ENCODE measurements around the gene SORCS2. TPM values are rescaled to one million over a fixed set of nuclear protein-coding genes. Genes with fewer than 3 reads are reported as not detected.

Gene SORCS2
- total RNA-seq (ENCODE audit: insufficient read depth, low replicate concordance), result 9.6 TPM

DNA sequence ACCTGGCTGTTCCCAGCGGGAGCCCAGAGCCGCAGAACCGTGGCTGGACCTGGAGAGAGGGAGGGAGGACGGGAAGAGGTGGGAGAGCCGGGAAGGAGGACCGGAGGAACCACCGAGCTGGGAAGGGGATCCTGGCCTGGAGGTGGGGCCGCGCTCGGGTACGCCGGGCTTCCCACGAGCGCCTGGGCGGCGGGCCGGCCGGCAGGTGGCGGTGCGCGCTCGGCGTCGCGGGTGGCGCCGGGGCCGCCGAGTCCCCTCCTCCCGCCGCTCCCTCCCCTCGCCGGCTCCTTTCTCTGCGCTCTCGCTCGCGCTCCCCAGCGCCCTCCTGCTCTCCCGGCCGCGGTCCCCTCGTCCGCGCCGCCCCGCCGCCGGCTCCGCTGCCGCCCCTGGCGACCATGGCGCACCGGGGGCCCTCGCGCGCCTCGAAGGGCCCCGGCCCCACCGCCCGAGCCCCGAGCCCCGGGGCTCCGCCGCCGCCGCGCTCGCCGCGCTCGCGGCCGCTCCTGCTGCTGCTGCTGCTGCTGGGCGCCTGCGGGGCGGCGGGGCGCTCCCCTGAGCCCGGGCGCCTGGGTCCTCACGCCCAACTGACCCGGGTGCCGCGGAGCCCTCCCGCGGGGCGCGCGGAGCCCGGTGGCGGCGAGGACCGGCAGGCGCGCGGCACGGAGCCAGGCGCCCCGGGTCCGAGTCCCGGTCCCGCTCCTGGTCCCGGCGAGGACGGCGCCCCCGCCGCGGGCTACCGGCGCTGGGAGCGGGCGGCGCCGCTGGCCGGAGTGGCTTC is at the start of gene SORCS2:
SORCS2 (plus strand) TSS at position 287 of the 778 bp plus-strand sequence.
- DNase-seq (ENCODE audit: low spot score), result peak; percentile 77

DNA sequence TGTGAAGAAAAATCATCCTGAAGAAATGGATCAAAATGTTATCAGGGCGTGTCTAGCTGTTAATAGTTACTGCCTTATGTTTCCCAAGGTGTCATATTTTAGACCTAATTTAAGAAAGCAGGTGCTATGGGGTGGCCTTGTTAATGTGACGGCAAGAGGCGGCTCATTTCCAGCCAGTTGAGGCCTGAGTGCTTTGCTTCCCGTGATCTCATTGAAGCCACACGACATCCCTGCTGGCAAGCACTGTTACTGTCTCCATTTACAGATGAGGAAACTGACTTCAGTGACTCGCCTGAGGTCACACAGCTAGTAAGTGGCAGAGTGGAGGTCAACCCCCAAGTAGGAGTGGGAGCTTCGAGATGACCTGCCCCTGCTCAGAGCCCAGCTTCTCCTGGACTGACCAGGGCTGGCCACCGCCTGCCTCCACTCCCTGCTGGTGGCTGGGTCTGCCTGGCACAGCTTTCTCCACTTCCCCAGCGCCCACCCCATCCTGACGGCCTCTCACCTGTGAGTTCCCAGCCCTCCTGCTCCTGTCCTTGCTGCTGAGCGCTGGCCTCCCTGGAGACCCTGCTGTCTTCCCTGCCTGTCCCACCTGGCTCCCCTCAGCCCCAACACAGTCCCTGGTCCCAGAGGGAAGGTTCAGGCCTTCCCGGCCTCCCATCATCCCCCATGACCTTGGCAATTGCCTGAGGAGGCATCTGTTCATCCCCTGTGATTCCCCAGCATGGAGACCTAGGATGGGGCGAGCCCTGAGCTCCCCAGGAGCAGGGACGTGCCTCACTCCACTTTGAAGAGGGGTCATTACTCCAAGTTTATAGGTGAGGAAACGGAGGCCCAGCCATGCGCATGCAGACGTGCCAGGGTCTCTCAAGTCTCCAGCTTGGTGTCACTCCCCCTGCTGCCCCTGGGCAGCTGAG is 47.7 kb upstream of the SORCS2 start:
- no peak for DNase-seq (ENCODE audit: low spot score)

- DNase-seq (ENCODE audit: low spot score), result no peak
Observed at GRCh38 chr4:7145291-7145934, 46.9 kb upstream of the SORCS2 start.

- DNase-seq (ENCODE audit: low spot score), result no peak
Observed at GRCh38 chr4:7146059-7146785, 46.1 kb upstream of the SORCS2 start.

- no peak for DNase-seq (ENCODE audit: low spot score)
Observed at GRCh38 chr4:7146786-7147115, 45.6 kb upstream of the SORCS2 start.

- DNase-seq (ENCODE audit: low spot score), result no peak
Observed at GRCh38 chr4:7147261-7147660, 45.1 kb upstream of the SORCS2 start.

GRCh38 chr4:7147661-7148310 is 44.6 kb upstream of the SORCS2 start:
- no peak for DNase-seq (ENCODE audit: low spot score)

GRCh38 chr4:7148337-7148736 is 44.0 kb upstream of the SORCS2 start:
- DNase-seq (ENCODE audit: low spot score), result no peak

DNA sequence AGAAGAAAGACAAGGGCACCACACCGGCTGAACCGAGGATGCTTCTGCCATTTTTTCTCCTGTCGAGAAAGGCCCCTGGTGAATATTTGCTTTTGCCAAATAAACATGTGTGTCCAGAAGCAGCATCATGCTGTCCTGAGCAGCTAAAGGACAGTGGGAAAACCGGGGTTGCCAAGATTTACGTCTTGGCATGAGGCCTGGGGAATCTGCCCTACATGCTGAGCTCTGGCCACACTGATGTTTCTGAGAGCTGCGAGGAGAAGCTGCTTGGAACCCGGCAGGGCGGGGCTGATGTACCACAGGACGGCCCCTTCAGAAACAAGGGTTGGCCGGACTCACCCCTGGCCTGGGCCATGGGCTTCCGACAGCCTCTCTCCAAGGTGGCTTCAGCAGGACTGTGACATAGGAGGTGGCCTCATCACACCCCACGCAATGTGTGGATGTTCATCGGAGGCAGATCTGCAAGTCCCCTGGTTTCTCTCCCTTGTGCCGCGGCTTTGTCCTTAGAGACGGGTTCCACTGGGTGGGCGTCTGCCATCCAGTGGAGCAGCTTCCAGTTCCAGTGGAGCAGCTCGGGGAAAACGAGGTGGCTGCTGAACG is 42.2 kb upstream of the SORCS2 start:
- DNase-seq (ENCODE audit: low spot score), result no peak

DNA sequence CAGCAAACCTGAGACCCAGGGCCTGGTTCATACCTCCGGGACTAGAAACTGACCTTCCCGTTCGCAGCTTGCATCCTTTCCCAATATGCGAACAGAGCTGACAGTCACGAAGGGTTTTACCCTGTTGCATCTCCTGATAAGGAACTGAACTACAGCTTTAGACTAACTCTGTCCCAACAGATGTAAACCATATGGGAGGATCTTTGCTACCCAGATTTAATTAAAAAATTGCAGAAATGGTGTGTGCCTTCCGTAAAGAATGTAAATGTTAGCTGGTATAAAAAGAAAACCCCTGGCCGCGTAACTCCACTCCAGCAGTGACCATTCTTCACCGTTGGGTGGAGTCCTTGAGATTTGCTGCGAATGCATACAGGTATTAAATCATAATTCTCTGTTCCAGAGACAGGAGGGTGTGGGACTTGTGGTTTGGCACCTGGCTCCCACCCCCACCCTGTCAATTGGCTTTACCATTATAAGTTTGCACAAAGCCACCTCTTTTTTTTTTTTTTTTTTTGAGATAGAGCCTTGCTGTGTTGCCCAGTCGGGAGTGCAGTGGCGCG is 40.6 kb upstream of the SORCS2 start:
- no peak for DNase-seq (ENCODE audit: low spot score)

GRCh38 chr4:7153711-7154110 is 38.6 kb upstream of the SORCS2 start:
- DNase-seq (ENCODE audit: low spot score), result no peak

- no peak for DNase-seq (ENCODE audit: low spot score)
Observed at GRCh38 chr4:7154351-7154981, 37.9 kb upstream of the SORCS2 start.

GRCh38 chr4:7155590-7156071 is 36.7 kb upstream of the SORCS2 start:
- peak; percentile 83 for DNase-seq (ENCODE audit: low spot score)

- DNase-seq (ENCODE audit: low spot score), result peak; percentile 25
Observed at GRCh38 chr4:7156328-7156727, 36.0 kb upstream of the SORCS2 start.

DNA sequence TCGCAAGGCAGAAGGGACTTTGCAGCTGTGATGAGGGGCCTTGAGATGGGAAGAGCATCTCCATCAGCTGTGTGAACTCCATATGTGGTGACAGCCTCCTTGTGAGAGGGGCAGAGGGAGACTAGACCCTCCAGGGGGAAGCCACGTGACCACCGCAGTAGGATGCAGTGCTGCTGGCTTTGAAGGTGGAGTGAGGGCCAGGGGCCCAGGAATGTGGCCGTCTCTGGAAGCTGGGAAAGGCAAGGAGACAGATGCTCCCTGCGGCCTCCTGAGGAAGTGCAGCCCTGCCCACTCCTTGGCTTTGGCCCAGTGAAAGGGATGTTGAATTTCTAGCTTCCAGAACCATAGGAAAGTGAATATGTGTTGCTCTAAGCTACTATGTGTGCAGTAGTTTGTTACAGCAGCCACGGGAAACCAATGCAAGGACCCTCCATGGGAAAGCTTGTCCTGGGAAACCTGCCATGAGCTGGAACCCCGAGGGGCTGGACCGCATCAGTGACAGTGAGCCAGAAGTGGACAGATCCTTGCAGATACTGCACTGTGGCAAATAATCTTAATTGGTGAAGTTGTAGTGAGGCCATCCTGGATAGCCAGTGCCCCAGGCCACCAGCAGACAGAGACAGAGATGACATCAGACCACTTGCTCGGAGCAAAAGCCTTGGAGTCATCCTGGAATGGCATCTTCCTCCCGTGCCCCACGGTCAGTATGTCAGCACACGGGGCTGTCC is 35.4 kb upstream of the SORCS2 start:
- DNase-seq (ENCODE audit: low spot score), result peak; percentile 81

- DNase-seq (ENCODE audit: low spot score), result no peak
Observed at GRCh38 chr4:7157666-7158065, 34.7 kb upstream of the SORCS2 start.

DNA sequence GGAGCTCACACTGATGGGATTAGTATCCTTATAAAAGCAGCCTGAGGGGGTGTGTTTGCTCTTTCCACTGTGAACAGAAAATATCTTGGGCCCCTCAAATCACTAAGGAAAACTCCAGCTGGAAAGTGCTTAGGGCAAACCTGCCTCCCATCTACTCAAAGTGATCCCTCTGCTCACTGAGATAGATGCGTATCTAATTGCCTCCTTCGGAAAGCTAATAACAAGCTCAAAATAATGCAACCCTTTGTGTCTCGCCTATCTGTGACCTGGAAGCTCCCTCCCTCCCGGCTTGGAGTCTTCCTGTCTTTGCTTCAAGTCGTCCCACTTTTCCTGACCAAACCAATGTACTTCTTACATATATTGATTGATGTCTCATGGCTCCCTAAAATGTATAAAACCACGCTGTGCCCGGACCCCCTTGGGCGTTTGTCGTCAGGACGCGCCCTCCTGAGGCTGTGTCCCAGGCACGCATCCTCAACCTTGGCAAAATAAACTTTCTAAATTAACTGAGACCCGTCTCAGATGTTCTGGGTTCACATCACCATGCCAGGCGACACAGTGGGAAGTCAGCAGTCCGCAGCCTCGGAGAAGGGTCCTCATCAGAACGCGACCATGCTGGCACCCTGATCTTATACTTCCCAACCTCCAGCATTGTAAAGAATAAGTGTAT is 34.1 kb upstream of the SORCS2 start:
- DNase-seq (ENCODE audit: low spot score), result no peak

DNA sequence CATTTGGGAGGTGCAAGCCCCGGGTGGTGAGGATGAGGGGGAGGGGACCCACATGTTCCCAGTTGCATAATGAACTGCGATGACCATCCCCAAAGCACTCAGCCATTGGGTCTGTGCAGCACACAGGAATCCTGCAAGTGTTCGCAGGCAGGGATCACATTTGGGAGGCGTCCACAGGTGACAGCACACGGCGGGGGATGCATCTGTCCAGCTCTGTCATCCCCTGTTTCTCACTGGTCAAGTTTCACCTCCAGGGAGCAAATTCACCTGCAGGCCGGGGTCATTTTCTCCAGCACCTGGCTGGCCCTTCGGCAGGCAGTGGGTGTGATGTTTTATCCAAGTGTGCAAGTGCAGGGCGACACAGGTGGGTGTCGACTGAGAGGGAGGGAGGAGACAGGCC is 33.3 kb upstream of the SORCS2 start:
- no peak for DNase-seq (ENCODE audit: low spot score)

Data from umbilical cord (tissue), 2 donors.